Measurements from ENCODE around the gene IGF2BP2. TPM values are rescaled to one million over a fixed set of nuclear protein-coding genes. Genes with fewer than 3 reads are reported as not detected.

Gene IGF2BP2
- total and polyA plus RNA-seq, 2 of the 4 experiments (the other 2 are of a cell fraction): 23.4 to 88.2 TPM

GRCh38 chr3:185741586-185741985 is 83.3 kb downstream of the IGF2BP2 start:
- WGBS, 2 experiments (ENCODE audit: extremely low coverage in 2 of 2, insufficient read length in 1 of 2): no CpG with 5 or more reads among the region's 2 CpGs
- Histone ChIP-seq H3K4ac (ENCODE audit: low read depth, low read length) (no peak overlapping the region; the same call in 1 of the 2 replicates), H3K14ac (replicated peaks; ENCODE audit: low read depth, low read length) (no peak overlapping the region), H3K9me3 (ENCODE audit: control insufficient read depth, insufficient read depth, low read length) (no peaks in the 10 kb centered on the region), H4K91ac (ENCODE audit: insufficient read depth, low read depth, low read length) (no peak overlapping the region), H2AK9ac (replicated peaks; ENCODE audit: low read depth, low read length, poor library complexity) (no peak overlapping the region), H4K8ac (ENCODE audit: low read depth in 2 of 2, low read length in 2 of 2) (no peak overlapping the region; a peak in 1 of 4 replicates), H2AK5ac (ENCODE audit: low read depth, low read length) (no peak overlapping the region), H2BK5ac (ENCODE audit: low read depth, low read length, poor library complexity, severe bottlenecking) (no peak overlapping the region), H2BK15ac (ENCODE audit: low read depth, low read length) (no peak overlapping the region), H2BK120ac (ENCODE audit: low read depth, low read length) (no peak overlapping the region), H3K36me3 (ENCODE audit: control insufficient read depth, insufficient read depth, low read length) (peaks cover 2% of the 10 kb centered on the region; the same call in 1 of the 2 replicates), H4K5ac (ENCODE audit: low read depth, low read length) (no peak overlapping the region), H3K27me3 (ENCODE audit: control insufficient read depth, insufficient read depth, low read length) (no peaks in the 10 kb centered on the region), H3K56ac (ENCODE audit: extremely low read depth, insufficient read depth, low read length) (no peak overlapping the region), H3K9ac (ENCODE audit: low read depth, low read length) (no peak overlapping the region), H2BK20ac (ENCODE audit: low read depth, low read length) (no peak overlapping the region), H4K20me1 (ENCODE audit: insufficient read depth, low read length) (peaks cover 80% of the 10 kb centered on the region), H3K23ac (ENCODE audit: low read depth, low read length) (0 out of 2 replicates have a peak overlapping the region, but pooled peaks have one; percentile 51), H2AFZ (replicated peaks; ENCODE audit: low read length, poor library complexity) (no peak overlapping the region), H3K4me2 (ENCODE audit: low read depth, low read length) (no peak overlapping the region), H3K4me3 (ENCODE audit: insufficient read depth, low read depth, low read length) (no peak overlapping the region), H3K27ac (ENCODE audit: insufficient read depth, low read length) (no peak overlapping the region), H3K79me1 (ENCODE audit: low read depth in 1 of 2, low read length in 2 of 2) (peaks cover 13 to 66% of the 10 kb centered on the region in 2 experiments), H3K4me1 (ENCODE audit: control insufficient read depth, insufficient read depth, low read length) (peaks cover 27% of the 10 kb centered on the region), H3K9me1 (ENCODE audit: insufficient read depth, low read length) (peaks cover 17% of the 10 kb centered on the region), H3K18ac (ENCODE audit: low read depth, low read length) (no peak overlapping the region)
- POLR2A ChIA-PET (ENCODE audit: unreplicated experiment): no interaction called here
- DNase-seq: no peak
- intact Hi-C loops (cut with micrococcal nuclease) (no loop called here), in situ Hi-C loops (cut with MboI; ENCODE audit: low sequenced_read_pairs) (no loop called here), dilution Hi-C loops (cut with HindIII; ENCODE audit: low sequenced_read_pairs, unreplicated experiment) (no loop called here)
- TF ChIP-seq MXI1 (IDR thresholded peaks at IDR 0.05; ENCODE audit: borderline replicate concordance, low read depth, low read length) (no peak), CEBPB (IDR thresholded peaks at IDR 0.05; ENCODE audit: low read depth, low read length) (no peak), BHLHE40 (IDR thresholded peaks at IDR 0.05; ENCODE audit: low read depth, low read length) (no peak)
- no TSS peak for BruUV-seq (replicated peaks)
- ATAC-seq (ENCODE audit: low read depth): no peak
- CTCF ChIA-PET: no interaction called here
